Spleen (tissue), 11 donors: ENCODE results near the gene BMP5. TPM values are rescaled to one million over a fixed set of nuclear protein-coding genes. Genes with fewer than 3 reads are reported as not detected.

Source experiments
- DNase-seq: peaks from one replicate; pipeline ENCODE4 v3.0.0-alpha.2; 2020
- H3K27ac ChIP-seq, 8 donors: fragments of 200-600 bp; sonication (generic) in 7 of 8; 1 replicate in 4 of 8; 2 replicates in 4 of 8; pipeline versions ENCODE4 v1.5.0 to v1.8.0; 2016 to 2021; ENCODE audit warnings: inconsistent platforms in 4 of 8, mild to moderate bottlenecking in 4 of 8, moderate library complexity in 1 of 8
- H3K27me3 ChIP-seq, 7 donors: fragments of 200-600 bp; sonication (generic) in 6 of 7; replicated peaks in 1 of 7; 1 replicate in 4 of 7; 2 replicates in 3 of 7; pipeline versions ENCODE4 v1.5.0 to v1.8.0; 2016 to 2021; ENCODE audit warnings: inconsistent platforms in 3 of 7, mild to moderate bottlenecking in 1 of 7
- H3K36me3 ChIP-seq, 6 donors: fragments of 200-600 bp; sonication (generic) in 5 of 6; 1 replicate in 4 of 6; 2 replicates in 2 of 6; pipeline versions ENCODE4 v1.5.0 to v1.8.0; 2016 to 2021; ENCODE audit warnings: inconsistent platforms in 2 of 6
- H3K4me1 ChIP-seq, 6 donors: fragments of 200-600 bp; sonication (generic) in 5 of 6; 1 replicate in 3 of 6; 2 replicates in 3 of 6; pipeline versions ENCODE4 v1.5.0 to v1.8.0; 2016 to 2021; ENCODE audit warnings: inconsistent platforms in 3 of 6
- H3K4me3 ChIP-seq, 8 donors: fragments of 200-600 bp; sonication (generic) in 7 of 8; 1 replicate in 4 of 8; 2 replicates in 4 of 8; pipeline versions ENCODE4 v1.5.0 to v1.8.0; 2016 to 2021; ENCODE audit warnings: inconsistent platforms in 4 of 8, mild to moderate bottlenecking in 4 of 8, moderate library complexity in 2 of 8
- H3K9me3 ChIP-seq, 8 donors: fragments of 200-600 bp; sonication (generic) in 7 of 8; 1 replicate in 4 of 8; 2 replicates in 4 of 8; pipeline versions ENCODE4 v1.5.0 to v1.8.0; 2016 to 2021; ENCODE audit warnings: inconsistent platforms in 4 of 8
- POLR2A ChIP-seq, 3 donors: fragments of 450-650 bp; IDR thresholded peaks; one replicate each; pipeline ENCODE4 v1.5.1; 2017; ENCODE audit warnings: antibody characterized with exemption in 3 of 3, mild to moderate bottlenecking in 1 of 3
- POLR2AphosphoS5 ChIP-seq, 3 donors: sonication (generic); formaldehyde crosslinking; IDR thresholded peaks; one replicate each; pipeline ENCODE4 v1.5.1; 2017; ENCODE audit warnings: antibody characterized with exemption in 3 of 3
- WGBS, 5 donors: extraction: QIAGEN DNeasy Blood & Tissue Kit in 3 of 5; methylation state at CpG; one replicate each; pipeline versions ENCODE4 v1.1.5 to v1.1.7; 2013 to 2018; 5-methylcytosine and 5-hydroxymethylcytosine counted together
- intact Hi-C: fragments of 100-400 bp; cut with DNase I; formaldehyde crosslinking; loops from one replicate; pipeline ENCODE4 v1.15.0; 2023; ENCODE audit warnings: low total_unique reads
- polyA plus RNA-seq, 3 donors: library from polyadenylated mRNA; stranded (reverse); fragments of 200-250 nt; gene quantifications; one replicate each; pipeline ENCODE4 v1.2.1, GENCODE V29; 2013
- total RNA-seq, 7 donors: library from RNA; depleted of rRNA in 3 of 7; stranded (reverse); fragments of >200 nt in 3 of 7; fragmentation: NEBNext Ultra II Directional in 4 of 7; extraction: Animal tissue kit (Norgen Biotek cat#: 25700) in 4 of 7; gene quantifications; one replicate each; pipeline versions ENCODE4 v1.1.0 to v1.2.1, GENCODE V29; 2016 to 2021
- TF ChIP-seq, protein P1 (sequence below), 11 experiments: fragments of 200-600 bp in 7 of 11; fragments of 450-650 bp in 4 of 11; sonication (generic) in 4 of 11; IDR thresholded peaks in 8 of 11; conservative IDR thresholded peaks in 3 of 11; 1 replicate in 7 of 11; 2 replicates in 4 of 11; pipeline versions ENCODE4 v1.4.0 to v1.8.0; 2016 to 2021; ENCODE audit warnings: antibody characterized with exemption in 11 of 11, inconsistent platforms in 4 of 11, mild to moderate bottlenecking in 1 of 11
- donor health status: healthy with polysubstance abuse.
- donor health status: DM: no; HTN: no; CAD: no; lungs with moderate emphysema.
- donor health status: DM: no; HTN: no; CAD: no.
- donor health status: Bipolar disorder and iron deficiency.
- donor health status: healthy.
- donor health status: DM: no; HTN: no; CAD: no.
- donor health status: DM: yes; HTN: yes; CAD: no.

Gene BMP5
- total and polyA plus RNA-seq, 10 donors = not detected

DNA sequence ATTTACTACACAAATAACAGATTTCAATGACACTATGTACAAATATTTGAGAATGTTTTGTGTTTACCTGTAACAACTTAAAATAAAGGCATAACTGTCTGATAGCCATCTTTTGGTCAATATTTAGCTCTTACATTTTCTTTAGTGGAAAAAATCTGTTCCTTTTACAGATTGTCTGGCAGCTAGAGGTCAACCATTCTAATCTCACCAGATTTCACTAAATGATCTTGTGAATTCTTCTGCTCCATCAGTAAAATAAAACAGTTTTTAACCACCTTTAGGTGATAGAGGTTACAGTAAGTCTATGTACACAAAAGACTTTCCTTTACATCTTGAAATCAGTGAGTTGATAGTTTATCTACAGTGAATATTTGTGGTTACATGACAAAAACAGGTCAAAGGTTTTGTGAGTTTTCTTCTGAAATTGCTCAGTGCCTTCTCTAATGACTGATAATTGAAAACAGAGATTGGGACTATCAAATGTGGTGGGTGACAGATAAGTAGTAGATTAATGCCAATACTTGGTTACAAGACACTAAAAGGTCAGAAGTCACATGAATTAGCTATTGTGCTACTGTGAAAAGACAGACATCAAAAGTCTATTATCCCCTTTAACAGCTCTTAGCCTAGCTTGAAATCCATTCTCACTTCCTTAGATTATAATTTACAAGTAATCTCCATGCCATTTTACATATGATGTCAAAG is 47.4 kb downstream of the BMP5 start:
- no peaks in the 10 kb centered on the region for H3K27me3 ChIP-seq
- no peak overlapping the region for H3K4me3 ChIP-seq
- intact Hi-C loops = no loop called here
- no peaks in the 10 kb centered on the region for H3K36me3 ChIP-seq
- H3K4me1 ChIP-seq = no peaks in the 10 kb centered on the region
- H3K27ac ChIP-seq = no peak overlapping the region
- no peak for DNase-seq
- H3K9me3 ChIP-seq = no peaks in the 10 kb centered on the region
- TF ChIP-seq, protein P1, sequence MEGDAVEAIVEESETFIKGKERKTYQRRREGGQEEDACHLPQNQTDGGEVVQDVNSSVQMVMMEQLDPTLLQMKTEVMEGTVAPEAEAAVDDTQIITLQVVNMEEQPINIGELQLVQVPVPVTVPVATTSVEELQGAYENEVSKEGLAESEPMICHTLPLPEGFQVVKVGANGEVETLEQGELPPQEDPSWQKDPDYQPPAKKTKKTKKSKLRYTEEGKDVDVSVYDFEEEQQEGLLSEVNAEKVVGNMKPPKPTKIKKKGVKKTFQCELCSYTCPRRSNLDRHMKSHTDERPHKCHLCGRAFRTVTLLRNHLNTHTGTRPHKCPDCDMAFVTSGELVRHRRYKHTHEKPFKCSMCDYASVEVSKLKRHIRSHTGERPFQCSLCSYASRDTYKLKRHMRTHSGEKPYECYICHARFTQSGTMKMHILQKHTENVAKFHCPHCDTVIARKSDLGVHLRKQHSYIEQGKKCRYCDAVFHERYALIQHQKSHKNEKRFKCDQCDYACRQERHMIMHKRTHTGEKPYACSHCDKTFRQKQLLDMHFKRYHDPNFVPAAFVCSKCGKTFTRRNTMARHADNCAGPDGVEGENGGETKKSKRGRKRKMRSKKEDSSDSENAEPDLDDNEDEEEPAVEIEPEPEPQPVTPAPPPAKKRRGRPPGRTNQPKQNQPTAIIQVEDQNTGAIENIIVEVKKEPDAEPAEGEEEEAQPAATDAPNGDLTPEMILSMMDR (IDR thresholded peaks at IDR 0.05 in 8 of 11, conservative IDR thresholded peaks at IDR 0.05 in 3 of 11) = no peak

DNA sequence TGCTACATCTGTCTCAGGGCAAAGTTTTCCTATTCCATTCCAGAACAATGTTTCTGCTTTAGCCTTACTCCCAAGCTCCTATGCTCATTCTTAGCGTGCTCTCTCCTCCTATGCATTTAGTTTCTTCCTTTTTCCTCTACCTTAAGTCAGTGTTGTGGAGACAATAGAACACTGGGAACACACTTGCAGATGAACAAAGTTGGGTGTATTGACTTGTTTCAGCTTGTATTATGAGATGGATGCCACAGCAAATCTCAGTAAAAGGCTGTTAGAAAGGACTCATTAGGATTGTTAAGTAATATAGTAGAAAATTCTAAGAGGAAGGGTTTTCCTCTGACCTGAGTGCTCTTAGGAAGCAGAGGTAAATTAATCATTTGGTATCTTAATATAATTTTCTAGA is 48.4 kb downstream of the BMP5 start:
- DNase-seq = no peak
- no peaks in the 10 kb centered on the region for H3K27me3 ChIP-seq
- H3K27ac ChIP-seq = no peak overlapping the region
- 49 to 90% (median 71%) methylated on average over 1 of the region's 1 CpG for WGBS, 5 donors
- intact Hi-C loops = no loop called here
- H3K4me1 ChIP-seq = no peaks in the 10 kb centered on the region
- TF ChIP-seq POLR2A (IDR thresholded peaks at IDR 0.05) (no peak), POLR2AphosphoS5 (IDR thresholded peaks at IDR 0.05) (no peak)
- TF ChIP-seq, protein P1 (IDR thresholded peaks at IDR 0.05 in 8 of 11, conservative IDR thresholded peaks at IDR 0.05 in 3 of 11) = no peak
- no peaks in the 10 kb centered on the region for H3K36me3 ChIP-seq
- H3K9me3 ChIP-seq = no peaks in the 10 kb centered on the region
- H3K4me3 ChIP-seq = no peak overlapping the region

DNA sequence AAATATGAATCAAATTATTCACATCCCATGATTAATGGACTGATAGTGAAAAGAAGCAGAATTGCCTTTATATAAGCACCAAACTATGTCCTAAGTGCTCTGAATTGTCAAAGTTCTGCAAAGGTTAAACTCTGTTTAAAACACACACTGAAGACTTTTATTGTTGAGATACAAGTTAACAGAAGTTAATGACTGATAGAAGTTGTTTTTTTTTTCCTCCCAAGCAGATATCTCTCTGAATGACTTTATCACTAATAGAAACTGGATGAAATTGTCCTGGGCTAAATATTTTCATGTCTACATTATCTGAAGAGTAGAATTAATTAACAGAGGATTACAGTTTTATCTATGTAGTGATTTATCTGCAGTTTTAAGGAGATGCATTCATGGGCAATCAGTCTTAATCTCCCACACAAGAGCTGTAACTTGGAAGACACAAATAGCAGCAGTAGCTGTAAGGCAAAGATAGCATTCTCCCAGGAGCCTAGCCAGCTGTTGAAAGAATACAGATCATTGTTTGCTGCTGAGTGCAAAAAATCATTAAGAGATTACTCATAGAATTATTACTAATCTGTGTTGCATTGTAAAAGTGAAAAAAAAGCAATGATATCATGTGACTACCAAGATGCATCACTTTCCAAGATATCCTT is 49.9 kb downstream of the BMP5 start:
- Histone ChIP-seq H3K27me3 (no peaks in the 10 kb centered on the region), H3K4me3 (no peak overlapping the region), H3K27ac (no peak overlapping the region), H3K36me3 (no peaks in the 10 kb centered on the region), H3K9me3 (no peaks in the 10 kb centered on the region), H3K4me1 (no peaks in the 10 kb centered on the region)
- no peak for DNase-seq
- TF ChIP-seq, protein P1 (IDR thresholded peaks at IDR 0.05 in 8 of 11, conservative IDR thresholded peaks at IDR 0.05 in 3 of 11) = no peak
- TF ChIP-seq POLR2AphosphoS5 (IDR thresholded peaks at IDR 0.05) = no peak
- TF ChIP-seq POLR2A (IDR thresholded peaks at IDR 0.05) = no peak
- intact Hi-C loops = no loop called here

DNA sequence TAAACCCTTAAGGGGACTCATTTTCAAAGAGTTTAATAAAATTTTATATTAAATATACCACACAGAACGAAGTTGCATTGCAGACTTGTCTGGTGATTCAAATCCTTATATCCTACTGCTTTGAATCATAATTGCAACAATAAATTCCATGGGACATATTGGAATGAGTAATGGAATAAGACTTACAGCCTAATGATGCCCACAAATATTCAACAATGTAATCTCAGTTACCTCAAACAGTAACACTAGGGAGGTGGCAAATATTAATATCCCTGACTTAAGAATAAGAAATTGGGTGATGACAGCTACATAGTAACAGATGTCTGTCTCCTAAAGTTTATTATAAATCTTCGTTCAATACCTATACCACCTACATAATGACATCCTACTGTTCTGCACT is 52.6 kb downstream of the BMP5 start:
- 53 to 67% (median 63%) methylated on average over 2 of the region's 2 CpGs for WGBS, 5 donors
- no peaks in the 10 kb centered on the region for H3K27me3 ChIP-seq
- TF ChIP-seq, protein P1 (IDR thresholded peaks at IDR 0.05 in 8 of 11, conservative IDR thresholded peaks at IDR 0.05 in 3 of 11) = no peak
- TF ChIP-seq POLR2AphosphoS5 (IDR thresholded peaks at IDR 0.05) = no peak
- TF ChIP-seq POLR2A (IDR thresholded peaks at IDR 0.05) = no peak
- no peak overlapping the region for H3K4me3 ChIP-seq
- H3K4me1 ChIP-seq = no peaks in the 10 kb centered on the region
- H3K36me3 ChIP-seq = no peaks in the 10 kb centered on the region
- intact Hi-C loops = no loop called here
- no peak overlapping the region for H3K27ac ChIP-seq
- DNase-seq = no peak
- H3K9me3 ChIP-seq = no peaks in the 10 kb centered on the region
